ENCODE measurements around the gene OXA1L.

GRCh38 chr14:22748206-22748605 is 18.3 kb upstream of the OXA1L start:
- no peak for TF ChIP-seq POLR2A (IDR thresholded peaks at IDR 0.05)
- TF ChIP-seq CTCF (IDR thresholded peaks at IDR 0.05) = no peak
